Mesenchymal stem cell (in vitro differentiated cells and primary cell): ENCODE results near the gene GXYLT1.

Source experiments
- DNase-seq: peaks from one replicate; pipeline ENCODE4 v3.0.0-alpha.2; 2013
- H2AFZ ChIP-seq: one replicate; pipeline ENCODE4 v1.6.1; 2013; ENCODE audit warnings: low read depth, mild to moderate bottlenecking, control low read depth, inconsistent platforms, low read length, moderate library complexity
- H2AK5ac ChIP-seq: 2 replicates; pipeline ENCODE4 v1.6.1; 2013; ENCODE audit warnings: low read length, moderate library complexity, mild to moderate bottlenecking, inconsistent platforms; ENCODE audit not compliant: severe bottlenecking
- H2BK120ac ChIP-seq: one replicate; pipeline ENCODE4 v1.6.1; 2013; ENCODE audit warnings: low read depth, mild to moderate bottlenecking, inconsistent platforms, low read length, moderate library complexity
- H2BK12ac ChIP-seq, 2 experiments: one replicate each; pipeline ENCODE4 v1.6.1; 2013; ENCODE audit warnings: inconsistent platforms in 2 of 2, low read length in 2 of 2, mild to moderate bottlenecking in 2 of 2, moderate library complexity in 2 of 2, control low read depth in 1 of 2
- H2BK15ac ChIP-seq: one replicate; pipeline ENCODE4 v1.6.1; 2013; ENCODE audit warnings: mild to moderate bottlenecking, low read depth, inconsistent platforms; ENCODE audit not compliant: poor library complexity, severe bottlenecking
- H2BK5ac ChIP-seq: 2 replicates; pipeline ENCODE4 v1.6.1; 2013; ENCODE audit warnings: low read depth, mild to moderate bottlenecking, low read length, control low read depth, inconsistent platforms; ENCODE audit not compliant: poor library complexity, severe bottlenecking
- H3K14ac ChIP-seq, 2 experiments: one replicate each; pipeline ENCODE4 v1.6.1; 2013; ENCODE audit warnings: inconsistent platforms in 2 of 2, low read length in 2 of 2, control low read depth in 1 of 2, mild to moderate bottlenecking in 1 of 2, moderate library complexity in 1 of 2
- H3K18ac ChIP-seq, 2 experiments: one replicate each; pipeline ENCODE4 v1.6.1; 2013; ENCODE audit warnings: inconsistent platforms in 2 of 2, low read length in 2 of 2, control low read depth in 1 of 2, low read depth in 1 of 2, mild to moderate bottlenecking in 1 of 2
- H3K23ac ChIP-seq, 2 experiments: one replicate each; pipeline ENCODE4 v1.6.1; 2013; ENCODE audit warnings: inconsistent platforms in 2 of 2, low read length in 2 of 2, mild to moderate bottlenecking in 2 of 2, moderate library complexity in 2 of 2, control low read depth in 1 of 2
- H3K27ac ChIP-seq: 2 replicates; pipeline ENCODE4 v1.5.1; 2013; ENCODE audit warnings: mild to moderate bottlenecking, moderate library complexity, low read length, control low read depth, inconsistent platforms; ENCODE audit not compliant: poor library complexity, severe bottlenecking
- H3K27me3 ChIP-seq, 2 experiments: 2 replicates each; pipeline versions ENCODE4 v1.6.1 to v1.7.0; 2013; ENCODE audit warnings: low read length in 2 of 2, mild to moderate bottlenecking in 2 of 2, moderate library complexity in 2 of 2, control low read depth in 1 of 2, inconsistent platforms in 1 of 2; ENCODE audit not compliant: control insufficient read depth in 1 of 2, insufficient read depth in 1 of 2
- H3K36me3 ChIP-seq, 2 experiments: 2 replicates each; pipeline versions ENCODE4 v1.6.1 to v1.7.0; 2013; ENCODE audit warnings: low read length in 2 of 2, control low read depth in 1 of 2, inconsistent platforms in 1 of 2, low read depth in 1 of 2, mild to moderate bottlenecking in 1 of 2; ENCODE audit not compliant: insufficient read depth in 2 of 2, control insufficient read depth in 1 of 2
- H3K4ac ChIP-seq, 2 experiments: one replicate each; pipeline ENCODE4 v1.6.1; 2013; ENCODE audit warnings: inconsistent platforms in 2 of 2, low read length in 2 of 2, mild to moderate bottlenecking in 2 of 2, moderate library complexity in 2 of 2, control low read depth in 1 of 2, low read depth in 1 of 2
- H3K4me1 ChIP-seq: 2 replicates; pipeline ENCODE4 v1.6.1; 2013; ENCODE audit warnings: low read depth, low read length, control low read depth; ENCODE audit not compliant: control insufficient read depth, insufficient read depth
- H3K4me2 ChIP-seq: 2 replicates; pipeline ENCODE4 v1.6.1; 2013; ENCODE audit warnings: low read length, mild to moderate bottlenecking, inconsistent platforms; ENCODE audit not compliant: poor library complexity, severe bottlenecking
- H3K4me3 ChIP-seq, 2 experiments: 2 replicates each; pipeline versions ENCODE4 v1.5.1 to v1.7.0; 2013; ENCODE audit warnings: low read length in 2 of 2, mild to moderate bottlenecking in 2 of 2, control low read depth in 1 of 2, low read depth in 1 of 2; ENCODE audit not compliant: insufficient read depth in 1 of 2
- H3K79me1 ChIP-seq: replicated peaks from 2 replicates; pipeline ENCODE4 v1.6.1; 2013; ENCODE audit warnings: mild to moderate bottlenecking, control low read depth, low read length, inconsistent platforms; ENCODE audit not compliant: poor library complexity, severe bottlenecking
- H3K9ac ChIP-seq: 2 replicates; pipeline ENCODE4 v1.7.0; 2013; ENCODE audit warnings: mild to moderate bottlenecking, low read length, moderate library complexity
- H3K9me3 ChIP-seq: 2 replicates; pipeline ENCODE4 v1.7.0; 2013; ENCODE audit warnings: mild to moderate bottlenecking, low read length; ENCODE audit not compliant: control insufficient read depth
- H4K8ac ChIP-seq: one replicate; pipeline ENCODE4 v1.6.1; 2013; ENCODE audit warnings: inconsistent platforms, mild to moderate bottlenecking, low read length, moderate library complexity
- H4K91ac ChIP-seq: one replicate; pipeline ENCODE4 v1.6.1; 2013; ENCODE audit warnings: mild to moderate bottlenecking, low read length, inconsistent platforms
- WGBS: methylation state at CpG from one replicate; pipeline ENCODE4 v1.1.7; 2013; ENCODE audit warnings: mixed read lengths; 5-methylcytosine and 5-hydroxymethylcytosine counted together

GXYLT1 gene

DNA sequence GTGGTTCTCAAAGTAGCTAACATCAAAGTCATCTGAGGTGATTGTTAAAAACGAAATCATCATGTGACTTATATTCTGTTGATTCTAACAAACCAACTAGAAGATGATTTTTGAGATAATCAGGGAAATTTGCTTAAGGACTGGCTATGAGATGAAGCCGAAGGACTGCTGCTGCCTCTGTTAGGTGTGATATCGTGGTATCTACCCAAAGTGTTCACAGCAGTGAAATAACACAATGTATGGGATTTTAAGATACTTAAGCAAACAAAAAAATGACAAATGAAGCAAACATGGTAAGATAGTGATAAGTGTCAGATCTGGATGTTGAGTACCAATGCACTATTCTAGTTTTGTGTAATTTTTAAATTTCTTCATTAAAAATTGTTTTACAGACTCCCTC is 59.1 kb downstream of the GXYLT1 start:
- no peak overlapping the region for H3K4me3 ChIP-seq
- H3K79me1 ChIP-seq: peaks cover 8% of the 10 kb centered on the region
- H4K8ac ChIP-seq: no peak overlapping the region
- H2BK12ac ChIP-seq: no peak overlapping the region
- no peak overlapping the region for H2AK5ac ChIP-seq
- H3K27ac ChIP-seq: no peak overlapping the region
- no peaks in the 10 kb centered on the region for H3K4me1 ChIP-seq
- no peak overlapping the region for H3K18ac ChIP-seq
- no peak overlapping the region for H3K4ac ChIP-seq
- DNase-seq: no peak
- H3K9ac ChIP-seq: no peak overlapping the region
- WGBS: 20% methylated on average over 2 of the region's 3 CpGs
- no peak overlapping the region for H3K23ac ChIP-seq
- H3K27me3 ChIP-seq: no peaks in the 10 kb centered on the region
- H3K14ac ChIP-seq: no peak overlapping the region
- H2BK120ac ChIP-seq: no peak overlapping the region
- H4K91ac ChIP-seq: no peak overlapping the region
- peaks cover 0 to 26% of the 10 kb centered on the region in 2 experiments for H3K36me3 ChIP-seq
- H2AFZ ChIP-seq: no peak overlapping the region
- H3K9me3 ChIP-seq: no peaks in the 10 kb centered on the region
- no peak overlapping the region for H2BK5ac ChIP-seq
- H2BK15ac ChIP-seq: no peak overlapping the region
- H3K4me2 ChIP-seq: no peak overlapping the region

DNA sequence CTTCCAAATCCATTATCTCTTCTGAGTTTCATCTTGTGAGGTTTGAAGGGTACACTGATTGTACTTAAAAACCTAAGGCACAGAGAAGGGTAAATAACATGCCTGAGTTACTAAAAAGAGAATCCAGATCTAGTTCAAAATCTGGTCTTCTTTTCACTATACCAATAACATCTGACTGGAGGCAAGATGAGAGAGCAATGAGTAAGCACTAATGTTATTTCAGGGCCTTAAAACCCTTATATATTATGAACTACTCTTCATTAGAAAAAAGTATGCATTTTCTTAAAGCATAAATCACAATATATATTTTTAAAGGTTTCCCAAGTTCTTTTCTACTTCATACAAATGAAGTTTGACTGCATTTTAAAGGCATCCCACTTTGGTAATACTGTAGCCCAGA is 60.2 kb downstream of the GXYLT1 start:
- DNase-seq: no peak
- H3K36me3 ChIP-seq: peaks cover 0 to 23% of the 10 kb centered on the region in 2 experiments
- H3K27me3 ChIP-seq: no peaks in the 10 kb centered on the region
- H2BK120ac ChIP-seq: no peak overlapping the region
- no peak overlapping the region for H3K23ac ChIP-seq
- H3K79me1 ChIP-seq: peaks cover 7% of the 10 kb centered on the region
- no peak overlapping the region for H4K8ac ChIP-seq
- H3K4me2 ChIP-seq: no peak overlapping the region
- H2BK5ac ChIP-seq: no peak overlapping the region
- H2AK5ac ChIP-seq: no peak overlapping the region
- H2BK15ac ChIP-seq: no peak overlapping the region
- no peak overlapping the region for H3K9ac ChIP-seq
- no peak overlapping the region for H2BK12ac ChIP-seq
- H3K27ac ChIP-seq: no peak overlapping the region
- no peaks in the 10 kb centered on the region for H3K4me1 ChIP-seq
- no peak overlapping the region for H2AFZ ChIP-seq
- no peak overlapping the region for H3K4ac ChIP-seq
- H4K91ac ChIP-seq: no peak overlapping the region
- no peak overlapping the region for H3K4me3 ChIP-seq
- no peak overlapping the region for H3K18ac ChIP-seq
- H3K14ac ChIP-seq: no peak overlapping the region
- no peaks in the 10 kb centered on the region for H3K9me3 ChIP-seq

DNA sequence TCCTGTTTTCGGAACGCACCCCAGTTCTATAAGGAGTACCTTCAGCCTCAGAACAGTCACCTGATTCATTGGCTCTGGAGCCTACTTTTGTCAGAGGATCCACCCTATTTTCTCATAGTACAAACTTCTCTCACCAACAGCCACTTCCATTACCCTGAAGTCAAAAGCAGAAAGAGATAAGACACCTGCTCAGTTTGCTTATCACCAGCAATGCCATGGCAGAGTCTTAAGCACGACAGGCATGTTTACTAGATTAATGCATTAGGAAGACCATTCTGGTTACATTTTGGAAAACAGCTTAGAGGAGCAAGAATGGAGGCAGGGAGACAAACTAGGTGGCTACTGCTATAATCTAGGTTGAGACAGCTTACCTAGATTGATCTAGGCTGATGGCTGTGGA is 67.7 kb downstream of the GXYLT1 start:
- no peak for DNase-seq
- Histone ChIP-seq H3K23ac (no peak overlapping the region), H2AFZ (no peak overlapping the region), H3K4ac (no peak overlapping the region), H3K4me3 (no peak overlapping the region), H3K27ac (no peak overlapping the region), H3K79me1 (no peaks in the 10 kb centered on the region), H3K27me3 (no peaks in the 10 kb centered on the region), H3K9me3 (no peaks in the 10 kb centered on the region), H4K91ac (no peak overlapping the region), H4K8ac (no peak overlapping the region), H3K9ac (no peak overlapping the region), H2BK5ac (no peak overlapping the region), H3K36me3 (peaks cover 0 to 2% of the 10 kb centered on the region in 2 experiments), H2BK12ac (no peak overlapping the region), H3K4me1 (no peaks in the 10 kb centered on the region), H2BK120ac (no peak overlapping the region), H3K4me2 (no peak overlapping the region), H3K14ac (no peak overlapping the region), H2AK5ac (no peak overlapping the region), H2BK15ac (no peak overlapping the region), H3K18ac (no peak overlapping the region)
- over 99% methylated on average over 3 of the region's 3 CpGs for WGBS

DNA sequence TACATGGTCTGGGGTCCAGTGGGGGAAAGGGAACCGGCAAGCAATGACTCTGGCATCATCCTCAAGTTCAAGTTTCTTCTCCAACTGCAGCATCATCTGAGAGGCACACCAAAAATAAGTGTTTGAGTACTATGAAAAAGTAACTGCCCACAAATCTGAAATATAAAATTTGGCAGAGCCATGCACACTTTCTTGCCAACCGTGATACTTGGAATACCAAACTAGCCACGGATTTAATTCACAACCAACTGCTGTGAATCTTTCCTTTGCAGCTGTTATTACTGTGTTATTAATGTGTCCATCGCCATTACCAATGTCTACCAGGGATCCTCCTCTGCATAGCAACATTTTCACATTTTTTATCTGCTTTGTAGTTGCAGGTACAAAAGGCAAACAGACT is 74.6 kb downstream of the GXYLT1 start:
- Histone ChIP-seq H2AFZ (no peak overlapping the region), H3K9ac (no peak overlapping the region), H3K23ac (no peak overlapping the region), H2BK120ac (no peak overlapping the region), H3K79me1 (no peaks in the 10 kb centered on the region), H2BK12ac (no peak overlapping the region), H3K4me3 (no peak overlapping the region), H3K9me3 (no peaks in the 10 kb centered on the region), H4K8ac (no peak overlapping the region), H3K27ac (no peak overlapping the region), H4K91ac (no peak overlapping the region), H3K18ac (no peak overlapping the region), H2BK5ac (no peak overlapping the region), H3K4ac (no peak overlapping the region), H2AK5ac (no peak overlapping the region), H3K36me3 (no peaks in the 10 kb centered on the region), H3K4me2 (no peak overlapping the region), H3K14ac (no peak overlapping the region), H3K4me1 (no peaks in the 10 kb centered on the region), H3K27me3 (no peaks in the 10 kb centered on the region), H2BK15ac (no peak overlapping the region)
- 93% methylated on average over 3 of the region's 4 CpGs for WGBS
- no peak for DNase-seq
